Psoas muscle (tissue), 8 donors: ENCODE measurements around the gene PDE10A. TPM values are rescaled to one million over a fixed set of nuclear protein-coding genes. Genes with fewer than 3 reads are reported as not detected.
"Not testable (repeated sequence)": the region's sequence is repeated elsewhere in the genome, so short reads cannot be mapped to it uniquely, and the experiment has no call there.

Experiments
- ATAC-seq, 4 donors: fragments of 200-7000 bp; cut with Tn5 transposase; one replicate each; pipeline ENCODE4 v1.9.1; 2020; ENCODE audit warnings: moderate library complexity in 3 of 4, mild to moderate bottlenecking in 2 of 4
- DNase-seq, 2 donors: peaks; one replicate each; pipeline ENCODE4 v3.0.0-alpha.2; 2020
- H3K27ac ChIP-seq: fragments of 200-600 bp; one replicate; pipeline ENCODE4 v1.8.0; 2022
- H3K27me3 ChIP-seq, 3 donors: fragments of 200-600 bp in 1 of 3; one replicate each; pipeline versions ENCODE4 v1.6.1 to v1.8.0; 2013 to 2022; ENCODE audit warnings: low read length in 2 of 3, mild to moderate bottlenecking in 2 of 3, moderate library complexity in 1 of 3; ENCODE audit not compliant: insufficient read depth in 3 of 3
- H3K36me3 ChIP-seq, 2 donors: fragments of 200-600 bp in 1 of 2; one replicate each; pipeline versions ENCODE4 v1.6.1 to v1.8.0; 2013 to 2022; ENCODE audit warnings: low read depth in 1 of 2, mild to moderate bottlenecking in 1 of 2, moderate library complexity in 1 of 2; ENCODE audit not compliant: insufficient read depth in 1 of 2
- H3K4me1 ChIP-seq: fragments of 200-600 bp; one replicate; pipeline ENCODE4 v1.8.0; 2022
- H3K4me3 ChIP-seq: fragments of 200-600 bp; one replicate; pipeline ENCODE4 v1.8.0; 2022; ENCODE audit warnings: mild to moderate bottlenecking
- H3K9me3 ChIP-seq: fragments of 200-600 bp; one replicate; pipeline ENCODE4 v1.8.0; 2022
- CTCF ChIP-seq: fragments of 200-600 bp; IDR thresholded peaks from one replicate; pipeline ENCODE4 v1.8.0; 2022; ENCODE audit warnings: antibody characterized with exemption
- WGBS, 3 donors: extraction: QIAGEN DNeasy Blood & Tissue Kit; methylation state at CpG; one replicate each; pipeline versions ENCODE4 v1.1.6 to v1.1.7; 2013; 5-methylcytosine and 5-hydroxymethylcytosine counted together
- intact Hi-C, 2 donors: fragments of 100-400 bp; cut with DNase I; formaldehyde crosslinking; loops; one replicate each; pipeline versions ENCODE4 v1.11.0 to v1.14.2; 2022
- polyA plus RNA-seq, 3 donors: library from polyadenylated mRNA; stranded (reverse); fragments of 200-250 nt; gene quantifications; one replicate each; pipeline ENCODE4 v1.2.3, GENCODE V29; 2013
- total RNA-seq, 4 donors: library from RNA; stranded (reverse); fragmentation: NEBNext Ultra II Directional in 2 of 4; extraction: Animal tissue kit (Norgen Biotek cat#: 25700) in 2 of 4; gene quantifications; one replicate each; pipeline versions ENCODE4 v1.2.1 to v1.2.4, GENCODE V29; 2021 to 2023
- donor health status: healthy with polysubstance abuse.
- donor health status: DM: no; HTN: no; CAD: no; lungs with moderate emphysema.
- donor health status: Bipolar disorder and iron deficiency.
- donor health status: healthy.
- donor health status: DM: yes; HTN: yes; CAD: no.
- donor health status: DM: no; HTN: no; CAD: no.
- donor health status: DM: no; HTN: no; CAD: no.
- donor health status: DM: yes; HTN: yes; CAD: no.

PDE10A gene
- total and polyA plus RNA-seq, 7 donors: 0.74 to 3.6 (median 1.1) TPM

- Histone ChIP-seq H3K4me3 (no peak overlapping the region), H3K27me3 (no peaks in the 10 kb centered on the region), H3K4me1 (no peaks in the 10 kb centered on the region), H3K9me3 (peaks cover 5% of the 10 kb centered on the region), H3K27ac (no peak overlapping the region), H3K36me3 (no peaks in the 10 kb centered on the region)
- WGBS, 3 donors: 59 to 65% (median 62%) methylated on average over 7 of the region's 7 CpGs
- ATAC-seq (peak in 1 of 4 donors; percentile 83), DNase-seq (no peak)
- TF ChIP-seq CTCF: no peak
- intact Hi-C loops: no loop called here
These were observed 68.3 kb downstream of the PDE10A start for GRCh38 chr6:165594584-165595333.

- H3K4me3 ChIP-seq, ATAC-seq, H3K4me1 ChIP-seq, DNase-seq, H3K27me3 ChIP-seq, H3K9me3 ChIP-seq, intact Hi-C loops, H3K36me3 ChIP-seq, H3K27ac ChIP-seq: not testable (repeated sequence)
- 94 to 97% (median 95%) methylated on average over 4 of the region's 4 CpGs for WGBS, 3 donors
These were observed 70.1 kb downstream of the PDE10A start for GRCh38 chr6:165592947-165593346.

- 89 to 95% (median 93%) methylated on average over 1 of the region's 1 CpG for WGBS, 3 donors
- H3K27ac ChIP-seq: no peak overlapping the region
- no peak overlapping the region for H3K4me3 ChIP-seq
- intact Hi-C loops: no loop called here
- no peaks in the 10 kb centered on the region for H3K4me1 ChIP-seq
- H3K36me3 ChIP-seq: no peaks in the 10 kb centered on the region
- no peak for TF ChIP-seq CTCF
- H3K9me3 ChIP-seq: peaks cover under 1% of the 10 kb centered on the region
- DNase-seq: no peak
- ATAC-seq: no peak
- H3K27me3 ChIP-seq: no peaks in the 10 kb centered on the region
These were observed 74.5 kb downstream of the PDE10A start for GRCh38 chr6:165588515-165588914.

GRCh38 chr6:165587206-165587605 is 75.8 kb downstream of the PDE10A start:
- no peaks in the 10 kb centered on the region for H3K27me3 ChIP-seq
- no peak for DNase-seq
- TF ChIP-seq CTCF: no peak
- no peaks in the 10 kb centered on the region for H3K36me3 ChIP-seq
- no peaks in the 10 kb centered on the region for H3K4me1 ChIP-seq
- H3K4me3 ChIP-seq: no peak overlapping the region
- no peaks in the 10 kb centered on the region for H3K9me3 ChIP-seq
- H3K27ac ChIP-seq: no peak overlapping the region
- ATAC-seq: no peak
- WGBS, 3 donors: 90 to 94% (median 92%) methylated on average over 5 of the region's 5 CpGs
- intact Hi-C loops: no loop called here

GRCh38 chr6:165586706-165587105 is 76.3 kb downstream of the PDE10A start:
- no peaks in the 10 kb centered on the region for H3K27me3 ChIP-seq
- WGBS, 3 donors: 63 to 76% (median 66%) methylated on average over 3 of the region's 3 CpGs
- no peaks in the 10 kb centered on the region for H3K4me1 ChIP-seq
- no peak overlapping the region for H3K27ac ChIP-seq
- DNase-seq: no peak
- no peak overlapping the region for H3K4me3 ChIP-seq
- intact Hi-C loops: no loop called here
- H3K9me3 ChIP-seq: no peaks in the 10 kb centered on the region
- TF ChIP-seq CTCF: no peak
- H3K36me3 ChIP-seq: no peaks in the 10 kb centered on the region
- no peak for ATAC-seq
